Activated CD8-positive, alpha-beta memory T cell treated with anti-CD3 and anti-CD28 coated beads for 36 hours (primary cell): ENCODE data around the gene ING4. TPM values are rescaled to one million over a fixed set of nuclear protein-coding genes. Genes with fewer than 3 reads are reported as not detected.

ENCODE experiments used
- CTCF ChIA-PET: fragments of 350-600 bp; sonication (Branson Sonifier 250); formaldehyde crosslinking; loops from one replicate; lab custom pipeline; 2021; ENCODE audit warnings: antibody characterized with exemption; lab: Charles Lee
- POLR2A ChIA-PET: fragments of 350-600 bp; sonication (Branson Sonifier 250); formaldehyde crosslinking; loops from one replicate; lab custom pipeline; 2021; ENCODE audit warnings: antibody characterized with exemption; lab: Charles Lee
- total RNA-seq, 2 experiments: library from RNA; stranded (reverse); gene quantifications; one replicate each; pipeline ENCODE4 v1.2.3, GENCODE V29; 2021

Gene ING4
- total RNA-seq, 2 experiments from 2014 or later = 10.8 to 13.3 TPM

GRCh38 chr12:6603095-6603567 is 59.8 kb downstream of the ING4 start:
- CTCF ChIA-PET = interaction anchor here (1.5 kb wide), 1 partner anchor 17 kb away, joined by 3 read pairs; no protein-coding TSS in a partner anchor

GRCh38 chr12:6602526-6602925 is 60.4 kb downstream of the ING4 start:
- ChIA-PET POLR2A (interaction anchor here (1.1 kb wide), 1 partner anchor 12 kb away, joined by 5 read pairs; no protein-coding TSS in a partner anchor), CTCF (interaction anchor here (1.3 kb wide), 1 partner anchor 82 kb away, joined by 3 read pairs; no protein-coding TSS in a partner anchor)

More at GRCh38 chr12:6603095-6603567, 59.8 kb downstream of the ING4 start:
- POLR2A ChIA-PET = interaction anchor here (0.5 kb wide), 1 partner anchor 115 kb away, joined by 7 read pairs; no protein-coding TSS in a partner anchor

Other genes starting within 250 kb of the ING4 start
- 100 to 1,000 TPM; 133 to 134 TPM for gene CD27, start 218.2 kb downstream of the ING4 start, total RNA-seq
- gene TAPBPL, start 211.1 kb downstream of the ING4 start, total RNA-seq = 10 to 100 TPM; 27.8 to 29.1 TPM
- gene VAMP1, start 192.4 kb downstream of the ING4 start, total RNA-seq = 10 to 100 TPM; 31.9 to 33.4 TPM
- gene MRPL51, start 169.9 kb downstream of the ING4 start, total RNA-seq = 100 to 1,000 TPM; 313 to 315 TPM
- gene NCAPD2, start 169.0 kb downstream of the ING4 start, total RNA-seq = 100 to 1,000 TPM; 120 to 121 TPM
- gene GAPDH, start 128.6 kb downstream of the ING4 start, total RNA-seq = 1,000 to 10,000 TPM; 8,536 to 8,736 TPM
- gene IFFO1, start 107.1 kb downstream of the ING4 start, total RNA-seq = 10 to 100 TPM; 11.2 to 12.8 TPM
- 100 to 1,000 TPM; 157 to 160 TPM for gene NOP2, start 94.8 kb downstream of the ING4 start, total RNA-seq
- gene CHD4, start 55.7 kb downstream of the ING4 start, total RNA-seq = 100 to 1,000 TPM; 276 to 283 TPM
- gene LPAR5, start 27.2 kb downstream of the ING4 start, total RNA-seq = 1 to 10 TPM; 8.3 to 9.0 TPM
- gene ACRBP, start 15.7 kb downstream of the ING4 start, total RNA-seq = under 1 TPM; 0.88 to 0.95 TPM
- gene ZNF384, start 26.3 kb upstream of the ING4 start, total RNA-seq = 10 to 100 TPM; 59.3 to 59.8 TPM
- under 1 TPM; 0.55 to 0.80 TPM for gene PIANP, start 37.7 kb upstream of the ING4 start, total RNA-seq
- 10 to 100 TPM; 43.5 to 46.1 TPM for gene COPS7A, start 60.9 kb upstream of the ING4 start, total RNA-seq
- 100 to 1,000 TPM; 144 to 150 TPM for gene MLF2, start 90.0 kb upstream of the ING4 start, total RNA-seq
- gene PTMS, start 103.2 kb upstream of the ING4 start, total RNA-seq = 10 to 100 TPM; 87.1 to 97.7 TPM
- 100 to 1,000 TPM; 324 to 331 TPM for gene LAG3, start 109.4 kb upstream of the ING4 start, total RNA-seq
- 1 to 10 TPM; 1.4 to 1.6 TPM for gene CD4, start 126.4 kb upstream of the ING4 start, total RNA-seq
- gene GPR162, start 158.7 kb upstream of the ING4 start, total RNA-seq = under 1 TPM; 0.21 to 0.44 TPM
- gene P3H3, start 165.3 kb upstream of the ING4 start, total RNA-seq = 1 to 10 TPM; 1.8 TPM
- under 1 TPM; 0.32 to 0.63 TPM for gene GNB3, start 177.8 kb upstream of the ING4 start, total RNA-seq
- 10 to 100 TPM; 50.0 to 53.1 TPM for gene CDCA3, start 188.2 kb upstream of the ING4 start, total RNA-seq
- gene USP5, start 189.0 kb upstream of the ING4 start, total RNA-seq = 100 to 1,000 TPM; 151 to 152 TPM
- gene TPI1, start 204.4 kb upstream of the ING4 start, total RNA-seq = 1,000 to 10,000 TPM; 1,928 to 1,984 TPM
- 1 to 10 TPM; 3.3 to 4.6 TPM for gene SPSB2, start 210.2 kb upstream of the ING4 start, total RNA-seq
- 1 to 10 TPM; 3.1 to 6.0 TPM for gene LRRC23, start 241.7 kb upstream of the ING4 start, total RNA-seq